Measurements from ENCODE around the gene IRF2BP1. TPM values are rescaled to one million over a fixed set of nuclear protein-coding genes. Genes with fewer than 3 reads are reported as not detected.

Gene IRF2BP1
- total and polyA plus RNA-seq, 9 donors: 16.4 to 21.8 (median 18.5) TPM

Other genes with a start within 250 kb of the IRF2BP1 start
- gene EML2, start 246.7 kb downstream of the IRF2BP1 start, total RNA-seq: 8.2 TPM
- 10 to 100 TPM in 5 of 8 donors, 1 to 10 TPM in 3; 7.9 to 13.2 (median 11.2) TPM for gene EML2, start 246.7 kb downstream of the IRF2BP1 start, polyA plus RNA-seq (ENCODE audit: insufficient read depth in 1 of 8, insufficient read length in 8 of 8, low replicate concordance in 1 of 8)
- 0.09 TPM for gene GIPR, start 217.9 kb downstream of the IRF2BP1 start, total RNA-seq
- gene GIPR, start 217.9 kb downstream of the IRF2BP1 start, polyA plus RNA-seq (ENCODE audit: insufficient read depth in 1 of 8, insufficient read length in 8 of 8, low replicate concordance in 1 of 8): 1 to 10 TPM in 1 of 8 donors, under 1 TPM in 6, not detected in 1; 0.04 to 1.8 (median 0.32) TPM
- gene SNRPD2, start 194.2 kb downstream of the IRF2BP1 start, total RNA-seq: 446 TPM
- gene SNRPD2, start 194.2 kb downstream of the IRF2BP1 start, polyA plus RNA-seq (ENCODE audit: insufficient read depth in 1 of 8, insufficient read length in 8 of 8, low replicate concordance in 1 of 8): 100 to 1,000 TPM; 253 to 349 (median 288) TPM
- 2.2 TPM for gene QPCTL, start 193.5 kb downstream of the IRF2BP1 start, total RNA-seq
- 1 to 10 TPM; 2.8 to 6.8 (median 3.9) TPM for gene QPCTL, start 193.5 kb downstream of the IRF2BP1 start, polyA plus RNA-seq (ENCODE audit: insufficient read depth in 1 of 8, insufficient read length in 8 of 8, low replicate concordance in 1 of 8)
- 7.3 TPM for gene FBXO46, start 155.2 kb downstream of the IRF2BP1 start, total RNA-seq
- 10 to 100 TPM in 6 of 8 donors, 1 to 10 TPM in 2; 7.5 to 16.1 (median 12.7) TPM for gene FBXO46, start 155.2 kb downstream of the IRF2BP1 start, polyA plus RNA-seq (ENCODE audit: insufficient read depth in 1 of 8, insufficient read length in 8 of 8, low replicate concordance in 1 of 8)
- gene MEIOSIN, start 152.7 kb downstream of the IRF2BP1 start, total RNA-seq: not detected
- gene MEIOSIN, start 152.7 kb downstream of the IRF2BP1 start, polyA plus RNA-seq (ENCODE audit: insufficient read depth in 1 of 8, insufficient read length in 8 of 8, low replicate concordance in 1 of 8): under 1 TPM in 1 of 8 donors, not detected in 7; 0.04 TPM
- 14.9 TPM for gene SIX5, start 116.9 kb downstream of the IRF2BP1 start, total RNA-seq
- gene SIX5, start 116.9 kb downstream of the IRF2BP1 start, polyA plus RNA-seq (ENCODE audit: insufficient read depth in 1 of 8, insufficient read length in 8 of 8, low replicate concordance in 1 of 8): 10 to 100 TPM; 16.7 to 31.9 (median 25.3) TPM
- 158 TPM for gene DMPK, start 103.7 kb downstream of the IRF2BP1 start, total RNA-seq
- gene DMPK, start 103.7 kb downstream of the IRF2BP1 start, polyA plus RNA-seq (ENCODE audit: insufficient read depth in 1 of 8, insufficient read length in 8 of 8, low replicate concordance in 1 of 8): 100 to 1,000 TPM; 236 to 390 (median 333) TPM
- gene DMWD, start 93.3 kb downstream of the IRF2BP1 start, total RNA-seq: 29.1 TPM
- gene DMWD, start 93.3 kb downstream of the IRF2BP1 start, polyA plus RNA-seq (ENCODE audit: insufficient read depth in 1 of 8, insufficient read length in 8 of 8, low replicate concordance in 1 of 8): 10 to 100 TPM; 32.6 to 57.1 (median 45.0) TPM
- gene RSPH6A, start 70.8 kb downstream of the IRF2BP1 start, total RNA-seq: 0.09 TPM
- under 1 TPM in 2 of 8 donors, not detected in 6; 0.05 to 0.11 TPM for gene RSPH6A, start 70.8 kb downstream of the IRF2BP1 start, polyA plus RNA-seq (ENCODE audit: insufficient read depth in 1 of 8, insufficient read length in 8 of 8, low replicate concordance in 1 of 8)
- 25.8 TPM for gene SYMPK, start 23.0 kb downstream of the IRF2BP1 start, total RNA-seq
- 10 to 100 TPM; 32.5 to 44.0 (median 38.8) TPM for gene SYMPK, start 23.0 kb downstream of the IRF2BP1 start, polyA plus RNA-seq (ENCODE audit: insufficient read depth in 1 of 8, insufficient read length in 8 of 8, low replicate concordance in 1 of 8)
- gene FOXA3, start 21.8 kb downstream of the IRF2BP1 start, total RNA-seq: not detected
- under 1 TPM in 3 of 8 donors, not detected in 5; 0.09 to 0.41 (median 0.12) TPM for gene FOXA3, start 21.8 kb downstream of the IRF2BP1 start, polyA plus RNA-seq (ENCODE audit: insufficient read depth in 1 of 8, insufficient read length in 8 of 8, low replicate concordance in 1 of 8)
- gene MYPOP, start 16.5 kb upstream of the IRF2BP1 start, total RNA-seq: 1.3 TPM
- gene MYPOP, start 16.5 kb upstream of the IRF2BP1 start, polyA plus RNA-seq (ENCODE audit: insufficient read depth in 1 of 8, insufficient read length in 8 of 8, low replicate concordance in 1 of 8): 1 to 10 TPM; 3.4 to 5.5 (median 4.2) TPM
- gene NANOS2, start 28.6 kb upstream of the IRF2BP1 start, total RNA-seq: not detected
- not detected for gene NANOS2, start 28.6 kb upstream of the IRF2BP1 start, polyA plus RNA-seq (ENCODE audit: insufficient read depth in 1 of 8, insufficient read length in 8 of 8, low replicate concordance in 1 of 8)
- 0.98 TPM for gene NOVA2, start 87.7 kb upstream of the IRF2BP1 start, total RNA-seq
- gene NOVA2, start 87.7 kb upstream of the IRF2BP1 start, polyA plus RNA-seq (ENCODE audit: insufficient read depth in 1 of 8, insufficient read length in 8 of 8, low replicate concordance in 1 of 8): 1 to 10 TPM; 2.6 to 5.3 (median 3.9) TPM
- gene CCDC61, start 109.3 kb upstream of the IRF2BP1 start, total RNA-seq: 6.1 TPM
- 1 to 10 TPM; 6.2 to 9.0 (median 7.0) TPM for gene CCDC61, start 109.3 kb upstream of the IRF2BP1 start, polyA plus RNA-seq (ENCODE audit: insufficient read depth in 1 of 8, insufficient read length in 8 of 8, low replicate concordance in 1 of 8)
- gene PGLYRP1, start 136.9 kb upstream of the IRF2BP1 start, total RNA-seq: 0.27 TPM
- gene PGLYRP1, start 136.9 kb upstream of the IRF2BP1 start, polyA plus RNA-seq (ENCODE audit: insufficient read depth in 1 of 8, insufficient read length in 8 of 8, low replicate concordance in 1 of 8): 1 to 10 TPM in 2 of 8 donors, under 1 TPM in 6; 0.60 to 2.3 (median 0.66) TPM
- 1.9 TPM for gene IGFL4, start 154.9 kb upstream of the IRF2BP1 start, total RNA-seq
- 10 to 100 TPM in 1 of 8 donors, 1 to 10 TPM in 7; 1.2 to 11.3 (median 2.9) TPM for gene IGFL4, start 154.9 kb upstream of the IRF2BP1 start, polyA plus RNA-seq (ENCODE audit: insufficient read depth in 1 of 8, insufficient read length in 8 of 8, low replicate concordance in 1 of 8)
- not detected for gene IGFL3, start 238.5 kb upstream of the IRF2BP1 start, total RNA-seq
- gene IGFL3, start 238.5 kb upstream of the IRF2BP1 start, polyA plus RNA-seq (ENCODE audit: insufficient read depth in 1 of 8, insufficient read length in 8 of 8, low replicate concordance in 1 of 8): not detected

All from muscle of leg (tissue), 9 donors.